IPS-18c (cell line): ENCODE measurements around the gene UQCRH.
A peak's percentile ranks its signal among the peaks of the same experiment; 100 is the strongest.

ENCODE experiments used
- H3K4me3 ChIP-seq: 2 replicates; pipeline ENCODE4 v1.7.0; 2013; ENCODE audit warnings: low read depth, mild to moderate bottlenecking, low read length, moderate library complexity; ENCODE audit not compliant: insufficient read depth
- H3K9me3 ChIP-seq: one replicate; pipeline ENCODE4 v1.6.1; 2013; ENCODE audit warnings: mild to moderate bottlenecking, low read length, moderate library complexity; ENCODE audit not compliant: control insufficient read depth, insufficient read depth

UQCRH gene

DNA sequence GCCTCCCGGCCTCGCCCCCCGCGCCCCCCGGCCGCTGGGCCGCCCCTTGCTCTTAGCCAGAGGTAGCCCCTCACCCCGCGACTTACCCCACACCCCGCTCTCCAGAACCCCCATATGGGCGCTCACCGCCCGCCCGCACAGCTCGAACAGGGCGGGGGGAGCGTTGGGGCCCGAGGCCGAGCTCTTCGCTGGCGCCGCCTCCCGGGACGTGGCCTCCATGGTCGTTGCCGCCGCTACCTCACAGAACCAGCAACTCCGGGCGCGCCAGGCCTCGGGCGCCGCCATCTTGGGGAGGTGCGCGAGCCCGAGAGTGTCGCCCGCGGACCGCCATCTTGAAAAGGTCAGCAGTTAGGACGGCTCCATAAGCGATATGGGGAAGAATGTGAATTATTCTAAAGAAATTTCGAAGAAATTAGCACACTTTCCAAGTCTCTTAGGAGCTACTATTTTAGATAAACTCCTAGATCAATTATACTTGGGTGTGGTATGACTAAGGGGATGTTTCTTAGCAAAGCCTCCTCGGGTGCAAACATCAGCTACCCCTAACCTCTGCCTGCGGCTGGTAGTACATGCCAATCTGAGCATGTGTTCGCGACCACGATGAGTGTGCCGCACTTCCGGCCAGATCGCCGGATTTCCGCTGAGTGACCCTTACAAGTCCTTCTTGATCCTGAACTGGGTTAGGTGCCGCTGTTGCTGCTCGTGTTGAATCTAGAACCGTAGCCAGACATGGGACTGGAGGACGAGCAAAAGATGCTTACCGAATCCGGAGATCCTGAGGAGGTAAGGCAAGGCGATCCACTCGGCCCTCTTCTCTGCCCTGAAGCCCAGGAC is at the start of gene UQCRH, which contains the start of gene LRRC41:
UQCRH (plus strand) TSS at position 661 of the 834 bp plus-strand sequence; CDS start at position 730, 69 bp downstream.
LRRC41 (minus strand) TSS at position 579 of the 834 bp plus-strand sequence; CDS start at position 285, 294 bp downstream.
- H3K4me3 ChIP-seq = peak within 1 kb of the TSS; percentile 91
- no peaks in the 10 kb centered on the region for H3K9me3 ChIP-seq

DNA sequence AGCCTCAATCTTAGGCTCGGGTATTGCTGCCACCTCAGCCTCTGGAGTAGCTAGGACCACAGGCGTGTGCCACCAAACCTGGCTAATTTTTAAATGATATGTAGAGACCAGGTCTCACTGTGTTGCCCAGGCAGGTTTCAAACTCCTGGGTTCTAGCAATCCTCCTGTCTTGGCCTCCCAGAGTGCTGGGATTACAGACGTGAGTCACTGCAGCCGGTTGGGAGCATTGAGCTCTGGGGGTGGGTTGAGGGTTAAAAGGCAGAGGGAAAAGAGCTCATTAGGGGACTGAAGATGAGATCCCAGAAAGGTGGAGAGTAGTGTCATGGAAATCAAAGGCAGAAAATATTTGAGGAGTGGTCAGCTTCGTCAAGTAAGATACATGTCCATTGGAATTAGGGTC is 48.8 kb upstream of the UQCRH start:
- H3K4me3 ChIP-seq = no peak overlapping the region
- H3K9me3 ChIP-seq = no peaks in the 10 kb centered on the region

DNA sequence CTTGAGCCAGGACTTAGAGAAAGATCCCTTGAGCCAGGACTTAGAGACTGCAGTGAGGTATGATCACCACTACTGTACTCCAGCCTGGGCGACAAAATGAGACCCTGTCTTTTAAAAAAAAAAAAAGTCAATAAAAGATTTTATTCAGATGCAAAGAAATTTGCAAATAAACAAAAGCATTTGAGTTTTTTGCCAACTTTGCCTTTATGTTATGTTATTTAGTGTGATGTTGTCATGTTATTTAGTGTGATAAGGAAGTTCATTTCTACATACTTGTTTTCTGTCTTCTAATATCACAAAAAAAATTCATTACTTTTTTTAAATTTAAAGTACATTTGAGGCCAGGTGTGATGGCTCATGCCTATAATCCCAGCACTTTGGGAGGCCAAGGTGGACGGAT is 47.0 kb upstream of the UQCRH start:
- Histone ChIP-seq H3K9me3 (no peaks in the 10 kb centered on the region), H3K4me3 (no peak overlapping the region)

DNA sequence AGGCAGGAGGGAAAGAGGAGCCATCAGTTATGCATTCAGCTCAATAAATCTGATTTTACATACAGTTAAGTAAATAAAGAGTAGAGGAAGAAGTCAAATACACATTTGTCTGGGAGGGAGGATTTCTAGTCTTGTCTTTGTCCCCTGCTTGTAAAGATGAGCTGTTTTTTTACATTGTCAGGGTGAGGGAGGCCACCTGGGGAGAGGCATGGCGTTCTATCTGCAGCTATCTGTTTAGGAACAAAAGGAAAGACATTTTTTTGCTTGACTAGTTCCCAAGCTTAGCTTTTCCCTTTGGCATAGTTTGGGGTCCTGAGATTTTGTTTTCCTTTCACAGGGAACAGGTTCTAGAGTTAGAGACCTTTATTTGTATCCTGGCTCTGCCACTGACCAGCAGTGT is 41.0 kb upstream of the UQCRH start:
- H3K4me3 ChIP-seq = no peak overlapping the region
- H3K9me3 ChIP-seq = no peaks in the 10 kb centered on the region

DNA sequence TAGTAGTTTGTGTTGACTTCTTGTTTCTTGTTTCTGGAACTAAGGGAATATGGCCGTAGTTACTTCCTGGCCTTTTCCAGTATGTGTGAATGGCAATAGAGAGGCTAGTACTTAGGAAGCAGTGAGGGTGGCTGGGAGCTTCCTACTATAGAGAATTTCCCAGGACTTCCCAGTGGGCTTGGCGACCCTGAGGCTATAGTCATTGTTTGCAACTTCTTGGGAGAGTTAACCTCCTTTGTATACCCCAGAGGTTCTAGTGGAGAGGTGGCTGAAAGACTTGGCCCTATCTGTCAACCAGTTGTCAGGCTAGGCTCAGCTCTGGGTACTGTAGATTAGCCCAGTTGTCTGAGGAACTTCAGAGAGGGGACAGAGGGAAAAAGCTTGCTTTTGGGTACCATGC is 40.4 kb upstream of the UQCRH start:
- no peaks in the 10 kb centered on the region for H3K9me3 ChIP-seq
- no peak overlapping the region for H3K4me3 ChIP-seq

DNA sequence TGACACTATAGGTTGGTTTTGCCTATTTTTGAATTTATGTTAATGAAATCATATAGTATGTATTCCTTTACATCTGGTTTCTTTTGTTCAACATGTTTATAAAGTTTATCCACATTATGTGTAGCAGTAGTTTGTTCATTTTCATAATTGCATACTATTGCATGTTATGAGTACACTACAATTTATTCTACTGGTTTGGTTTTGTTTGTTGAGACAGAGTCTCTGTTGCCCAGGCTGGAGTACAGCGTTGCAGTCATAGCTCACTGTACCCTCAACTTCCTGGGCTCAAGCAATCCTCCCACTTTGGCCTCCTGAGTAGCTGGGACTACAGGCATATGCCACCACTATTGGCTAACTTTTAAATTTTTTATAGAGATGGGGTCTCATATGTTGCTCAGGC is 34.9 kb upstream of the UQCRH start:
- no peak overlapping the region for H3K4me3 ChIP-seq
- no peaks in the 10 kb centered on the region for H3K9me3 ChIP-seq

DNA sequence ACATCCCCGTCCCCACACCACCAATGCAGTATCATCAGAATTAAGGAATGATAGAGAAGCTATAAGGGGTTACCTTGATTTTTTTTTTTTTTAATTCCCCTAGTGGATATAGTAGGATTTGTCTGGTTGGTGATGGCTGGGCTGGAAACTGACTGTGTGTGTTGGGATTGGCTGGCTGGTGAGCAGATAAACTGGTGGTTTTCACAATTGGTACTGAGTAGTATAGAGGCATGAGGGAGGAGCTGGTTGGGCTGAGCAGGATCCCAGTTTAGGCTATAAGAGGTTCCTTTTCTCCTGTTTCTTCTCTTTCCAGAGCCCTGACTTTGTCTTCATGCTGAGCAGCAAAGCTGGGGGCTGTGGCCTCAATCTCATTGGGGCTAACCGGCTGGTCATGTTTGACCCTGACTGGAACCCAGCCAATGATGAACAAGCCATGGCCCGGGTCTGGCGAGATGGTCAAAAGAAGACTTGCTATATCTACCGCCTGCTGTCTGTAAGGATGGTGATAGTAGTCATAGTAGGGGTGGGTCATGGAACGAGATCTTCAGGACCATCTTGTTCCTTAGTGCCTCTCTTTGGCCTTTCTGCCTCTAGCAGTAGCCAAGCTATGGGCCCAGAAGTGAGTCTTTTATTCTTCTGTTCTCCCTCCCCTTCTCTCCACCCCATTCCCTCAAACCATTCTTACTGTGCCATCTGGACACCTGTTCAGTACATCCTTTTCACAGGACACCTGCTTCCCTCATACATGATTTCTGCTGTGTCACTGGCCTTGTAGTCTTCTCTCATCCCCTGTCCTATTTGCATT is 29.1 kb upstream of the UQCRH start:
- Histone ChIP-seq H3K9me3 (no peaks in the 10 kb centered on the region), H3K4me3 (no peak overlapping the region)

DNA sequence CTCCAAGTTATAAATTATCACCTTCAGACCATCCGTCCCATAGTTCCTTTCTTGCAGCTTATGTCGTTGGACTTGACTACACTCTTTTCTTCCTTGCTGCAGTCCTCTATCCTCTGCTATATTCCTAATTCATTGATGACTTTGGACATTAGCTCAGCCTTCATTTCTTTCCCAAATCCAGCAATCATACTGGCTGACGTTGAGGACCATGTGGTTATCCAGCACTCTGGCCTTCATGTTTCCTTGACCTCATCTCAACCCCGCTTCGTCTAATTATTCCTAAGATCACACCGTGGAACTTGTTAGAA is 28.5 kb upstream of the UQCRH start:
- Histone ChIP-seq H3K4me3 (no peak overlapping the region), H3K9me3 (no peaks in the 10 kb centered on the region)

DNA sequence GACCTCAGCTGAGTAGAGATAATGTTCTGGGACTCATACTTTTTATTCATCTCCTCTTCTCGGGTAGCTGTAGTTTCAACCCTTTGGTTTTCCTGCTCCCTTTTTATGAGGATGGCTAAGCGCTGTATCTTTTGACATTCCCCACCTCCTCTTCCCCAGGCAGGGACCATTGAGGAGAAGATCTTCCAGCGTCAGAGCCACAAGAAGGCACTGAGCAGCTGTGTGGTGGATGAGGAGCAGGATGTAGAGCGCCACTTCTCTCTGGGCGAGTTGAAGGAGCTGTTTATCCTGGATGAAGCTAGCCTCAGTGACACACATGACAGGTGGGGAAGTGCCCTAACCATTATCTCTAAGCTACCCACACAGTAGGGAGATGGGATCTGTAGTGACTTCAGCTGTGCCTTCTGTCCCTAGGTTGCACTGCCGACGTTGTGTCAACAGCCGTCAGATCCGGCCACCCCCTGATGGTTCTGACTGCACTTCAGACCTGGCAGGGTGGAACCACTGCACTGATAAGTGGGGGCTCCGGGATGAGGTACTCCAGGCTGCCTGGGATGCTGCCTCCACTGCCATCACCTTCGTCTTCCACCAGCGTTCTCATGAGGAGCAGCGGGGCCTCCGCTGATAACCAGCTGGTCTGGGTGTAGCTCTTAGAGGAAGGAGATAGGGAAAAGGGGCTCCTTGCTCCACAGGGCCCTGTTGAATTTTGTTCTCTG is 25.7 kb upstream of the UQCRH start:
- Histone ChIP-seq H3K9me3 (no peaks in the 10 kb centered on the region), H3K4me3 (no peak overlapping the region)

DNA sequence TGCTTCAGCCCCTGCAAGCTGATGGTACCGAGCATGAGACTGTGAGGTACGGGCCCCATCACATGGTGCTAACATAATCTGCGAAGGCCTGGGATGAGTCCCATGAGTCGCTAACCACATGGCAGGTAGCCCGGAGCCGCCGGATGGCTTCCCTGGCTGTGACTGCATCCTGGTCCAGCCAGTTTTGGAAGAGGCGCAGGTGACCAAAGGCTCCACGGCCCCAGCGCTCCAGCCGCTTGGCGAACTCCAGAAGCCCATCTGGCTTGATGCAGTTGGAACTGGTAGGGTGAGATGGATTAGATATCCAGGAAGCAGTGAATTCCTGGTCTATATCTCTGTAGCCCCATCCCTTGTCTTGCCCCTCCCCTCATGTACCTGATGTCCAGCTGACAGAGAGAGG is 24.7 kb upstream of the UQCRH start:
- no peak overlapping the region for H3K4me3 ChIP-seq
- no peaks in the 10 kb centered on the region for H3K9me3 ChIP-seq

DNA sequence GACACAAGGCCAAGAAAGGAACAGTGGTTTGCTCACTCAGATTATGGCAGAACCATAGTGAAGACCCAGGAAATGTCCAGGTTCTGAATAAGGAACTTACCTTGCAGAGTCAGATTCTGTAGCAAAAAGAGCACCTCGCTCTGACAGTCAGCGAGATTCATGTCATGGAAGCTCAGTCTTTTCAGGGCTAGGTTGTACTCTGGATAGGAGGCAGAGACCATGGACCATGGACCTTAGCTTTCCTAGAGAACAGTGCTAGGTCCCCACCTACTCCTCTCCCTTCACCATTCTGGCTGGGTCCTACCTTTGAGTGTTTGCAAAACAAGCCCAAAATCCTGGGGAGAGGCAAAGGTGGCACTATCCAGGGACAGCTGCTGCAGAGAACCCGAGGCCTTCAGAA is 23.4 kb upstream of the UQCRH start:
- Histone ChIP-seq H3K9me3 (no peaks in the 10 kb centered on the region), H3K4me3 (no peak overlapping the region)

DNA sequence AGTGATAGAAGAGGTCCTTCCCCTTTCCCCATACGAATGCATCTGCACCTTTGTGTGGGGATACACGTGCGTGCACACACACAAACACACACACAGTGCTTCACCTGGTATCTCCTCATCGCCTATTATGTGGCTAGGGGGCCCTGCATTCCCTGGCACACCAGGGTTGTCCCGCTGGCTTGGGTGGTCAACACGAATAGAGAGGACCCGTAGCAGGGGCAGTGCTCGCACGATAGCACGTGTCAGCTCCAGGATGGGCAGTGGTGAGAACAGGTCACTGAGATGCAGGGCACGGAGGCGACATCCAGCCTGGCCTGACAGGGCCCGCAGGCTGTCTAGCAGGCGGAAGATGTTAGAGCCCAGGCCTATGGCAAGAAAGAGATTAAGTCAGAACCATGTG is 22.5 kb upstream of the UQCRH start:
- Histone ChIP-seq H3K9me3 (no peaks in the 10 kb centered on the region), H3K4me3 (no peak overlapping the region)

DNA sequence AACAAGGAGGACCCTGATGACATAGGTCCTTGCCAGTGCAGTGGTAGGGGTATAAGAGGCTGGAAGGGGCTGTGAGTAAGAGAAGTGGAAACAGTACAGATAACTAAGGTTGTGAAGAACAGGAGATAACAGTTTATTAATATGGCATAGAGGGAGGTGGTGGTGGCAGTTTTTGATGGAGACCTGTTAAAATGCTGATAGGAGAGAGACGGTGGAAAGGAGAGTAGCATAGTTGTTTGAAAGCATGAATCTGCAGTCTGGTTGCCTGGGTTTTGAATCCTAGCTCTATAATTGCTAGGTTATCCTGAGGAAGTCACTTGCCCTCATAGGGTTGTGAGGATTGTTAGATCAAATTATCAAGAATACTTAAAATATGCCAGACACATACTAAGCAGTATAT is 19.4 kb upstream of the UQCRH start:
- H3K4me3 ChIP-seq = no peak overlapping the region

DNA sequence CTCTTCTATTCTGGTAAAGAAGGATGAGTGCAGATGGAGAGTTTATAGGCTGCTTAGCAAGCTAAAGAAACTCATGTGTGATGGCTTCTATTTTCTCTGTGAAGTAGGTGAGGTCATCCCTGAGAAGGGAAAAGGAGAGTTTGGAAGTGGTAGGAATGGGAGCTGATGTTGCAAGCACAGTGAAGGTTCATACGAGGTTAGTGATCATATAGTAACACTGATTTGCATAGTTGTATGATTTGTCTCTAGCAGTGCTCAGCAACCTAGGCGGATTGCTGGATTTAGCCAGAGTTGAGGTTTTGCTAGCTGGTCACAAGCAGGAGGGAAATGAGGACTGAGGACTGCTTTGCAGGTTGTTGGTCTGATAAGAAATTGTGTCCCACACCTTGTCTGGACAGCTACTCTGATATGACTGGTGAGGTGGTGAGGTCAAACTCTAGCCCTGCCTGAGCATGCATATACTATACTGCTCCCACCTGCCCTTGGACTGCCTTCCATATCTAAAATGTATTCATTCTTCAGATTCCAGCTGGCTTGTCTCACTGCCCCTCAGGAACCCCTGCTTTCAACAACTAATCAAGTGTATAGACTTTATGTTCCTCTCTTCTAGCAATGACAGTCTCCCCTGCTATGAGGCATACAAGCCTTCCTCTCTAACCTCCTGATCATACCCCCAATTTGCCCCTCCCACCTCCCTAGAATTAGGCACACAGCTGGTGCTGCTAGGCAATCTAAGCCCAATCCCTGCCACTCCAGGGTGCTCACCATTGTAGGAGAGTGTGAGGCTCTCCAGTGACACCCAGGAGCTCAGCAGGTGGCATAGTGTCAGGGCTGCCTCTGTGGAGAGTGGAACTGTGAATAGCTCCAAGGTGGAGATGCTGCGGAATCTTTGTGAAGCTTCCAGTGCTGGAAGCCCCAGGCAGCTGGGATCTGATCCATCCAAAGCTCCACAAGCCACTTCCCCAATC is 18.6 kb upstream of the UQCRH start:
- Histone ChIP-seq H3K9me3 (no peaks in the 10 kb centered on the region), H3K4me3 (no peak overlapping the region)

More for the DNA sequence above, 19.4 kb upstream of the UQCRH start:
- no peaks in the 10 kb centered on the region for H3K9me3 ChIP-seq

DNA sequence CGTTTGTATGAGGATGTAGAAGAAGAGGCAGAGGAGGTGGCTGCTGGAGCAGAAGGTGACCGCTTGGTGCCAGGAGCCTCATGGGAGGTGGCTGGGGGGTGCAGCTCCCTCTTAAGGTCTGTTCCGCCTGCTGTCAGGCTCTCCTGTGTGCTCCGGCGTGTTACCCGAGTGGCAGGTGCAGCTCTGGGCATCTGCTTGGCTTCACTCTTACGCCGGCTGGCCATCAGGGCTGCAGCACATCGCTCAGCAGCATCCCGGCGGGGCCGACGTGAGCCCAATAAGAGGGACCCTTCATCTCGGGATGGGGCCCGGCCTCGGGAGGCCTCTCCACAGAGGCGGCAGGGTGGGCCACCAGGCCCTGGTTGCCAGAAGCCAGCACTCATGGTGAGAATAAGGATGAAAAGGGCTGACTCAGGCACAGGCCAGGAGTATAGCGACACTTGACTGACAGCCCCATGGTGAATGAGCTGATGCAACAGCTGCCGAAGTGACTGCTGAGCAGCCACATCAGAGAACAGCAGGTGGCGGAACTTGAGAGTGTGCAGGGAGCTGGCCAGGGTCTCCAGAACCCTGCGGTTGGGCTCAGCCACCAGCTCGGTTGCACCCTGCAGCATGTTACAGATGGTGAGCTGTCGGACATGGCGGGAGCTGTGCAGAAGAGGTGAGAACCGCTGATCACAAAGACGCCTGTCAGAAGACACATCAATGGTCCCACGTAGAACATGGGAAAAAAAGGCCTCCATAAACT is 17.6 kb upstream of the UQCRH start:
- Histone ChIP-seq H3K4me3 (no peak overlapping the region), H3K9me3 (no peaks in the 10 kb centered on the region)

DNA sequence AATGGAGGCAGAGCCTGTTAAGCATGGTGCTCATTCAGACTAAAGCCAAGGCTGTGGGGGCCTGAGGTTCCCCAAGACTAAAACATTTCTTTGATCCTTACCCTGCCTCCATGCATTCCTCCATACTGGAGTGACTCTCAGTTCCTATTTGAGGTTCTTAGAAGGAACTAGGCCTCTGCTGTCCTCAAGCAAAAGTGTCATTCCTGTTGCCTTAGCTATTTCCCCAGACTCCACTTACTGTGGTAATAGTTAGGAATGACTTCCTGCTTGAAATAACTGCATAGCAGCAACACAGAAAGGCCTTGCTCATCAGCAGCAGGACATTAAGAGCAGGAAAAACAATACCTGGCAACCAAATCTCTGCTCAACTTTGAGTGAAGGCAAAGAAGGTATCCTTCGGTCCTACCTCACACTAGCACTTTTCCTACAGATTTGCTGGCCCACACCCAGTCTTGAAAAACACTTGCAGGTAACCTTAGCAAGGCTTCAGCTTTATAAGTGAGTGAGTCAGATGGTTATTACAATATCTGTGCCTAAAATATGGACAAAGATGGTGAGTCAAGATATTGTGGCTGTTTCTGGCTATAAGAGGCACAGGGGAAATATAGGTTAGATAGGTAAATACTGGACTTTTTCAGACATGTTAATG is 14.9 kb upstream of the UQCRH start:
- Histone ChIP-seq H3K4me3 (no peak overlapping the region), H3K9me3 (no peaks in the 10 kb centered on the region)
